Fibroblast of skin of scalp (primary cell): ENCODE results near the gene SMPD3.

Experiments
- DNase-seq: peaks from one replicate; pipeline ENCODE4 v3.0.0-alpha.2; 2013

The SMPD3 gene

DNA sequence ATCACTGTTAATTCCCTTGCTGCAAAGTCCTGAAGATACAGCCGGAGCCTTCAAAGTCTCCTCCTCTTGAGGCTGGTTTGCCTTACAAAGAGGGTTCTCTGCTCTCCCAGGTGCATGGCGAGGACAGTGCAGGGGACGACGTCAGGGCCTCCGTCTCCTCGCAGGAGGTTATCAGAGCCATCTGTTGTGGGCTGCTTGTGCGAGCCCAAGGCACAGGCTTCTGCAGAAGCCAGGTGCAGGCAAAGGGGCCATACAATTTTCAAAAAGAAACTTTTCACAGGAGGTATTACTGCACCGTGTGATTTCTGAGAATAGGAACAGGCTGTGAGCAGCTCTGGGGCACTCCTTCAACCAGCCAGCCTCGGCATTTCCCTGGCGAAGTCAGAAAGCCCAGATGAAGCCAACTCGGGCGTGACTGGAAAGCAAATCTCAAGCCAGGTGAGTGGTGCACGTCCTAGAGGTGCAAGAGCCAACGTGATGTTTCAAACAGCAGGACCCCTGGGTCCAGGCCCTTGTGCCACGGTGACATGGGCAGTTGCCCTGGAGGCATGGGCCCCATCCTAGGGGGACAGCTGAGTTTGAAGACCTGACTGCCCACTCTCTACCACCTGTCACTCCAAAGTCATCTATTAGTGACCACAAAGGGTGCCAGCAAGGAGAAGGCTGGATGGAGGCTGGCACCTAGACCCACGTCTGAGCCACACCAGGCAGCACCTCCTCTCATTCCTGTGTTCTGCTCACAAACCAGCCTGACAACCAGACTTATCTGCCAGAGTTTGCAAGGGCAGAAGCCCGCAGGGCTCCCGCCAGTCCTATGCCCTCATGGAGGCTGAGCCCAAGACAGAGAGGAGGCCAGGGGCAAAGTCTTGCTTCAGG is 68.6 kb downstream of the SMPD3 start:
- no peak for DNase-seq

DNA sequence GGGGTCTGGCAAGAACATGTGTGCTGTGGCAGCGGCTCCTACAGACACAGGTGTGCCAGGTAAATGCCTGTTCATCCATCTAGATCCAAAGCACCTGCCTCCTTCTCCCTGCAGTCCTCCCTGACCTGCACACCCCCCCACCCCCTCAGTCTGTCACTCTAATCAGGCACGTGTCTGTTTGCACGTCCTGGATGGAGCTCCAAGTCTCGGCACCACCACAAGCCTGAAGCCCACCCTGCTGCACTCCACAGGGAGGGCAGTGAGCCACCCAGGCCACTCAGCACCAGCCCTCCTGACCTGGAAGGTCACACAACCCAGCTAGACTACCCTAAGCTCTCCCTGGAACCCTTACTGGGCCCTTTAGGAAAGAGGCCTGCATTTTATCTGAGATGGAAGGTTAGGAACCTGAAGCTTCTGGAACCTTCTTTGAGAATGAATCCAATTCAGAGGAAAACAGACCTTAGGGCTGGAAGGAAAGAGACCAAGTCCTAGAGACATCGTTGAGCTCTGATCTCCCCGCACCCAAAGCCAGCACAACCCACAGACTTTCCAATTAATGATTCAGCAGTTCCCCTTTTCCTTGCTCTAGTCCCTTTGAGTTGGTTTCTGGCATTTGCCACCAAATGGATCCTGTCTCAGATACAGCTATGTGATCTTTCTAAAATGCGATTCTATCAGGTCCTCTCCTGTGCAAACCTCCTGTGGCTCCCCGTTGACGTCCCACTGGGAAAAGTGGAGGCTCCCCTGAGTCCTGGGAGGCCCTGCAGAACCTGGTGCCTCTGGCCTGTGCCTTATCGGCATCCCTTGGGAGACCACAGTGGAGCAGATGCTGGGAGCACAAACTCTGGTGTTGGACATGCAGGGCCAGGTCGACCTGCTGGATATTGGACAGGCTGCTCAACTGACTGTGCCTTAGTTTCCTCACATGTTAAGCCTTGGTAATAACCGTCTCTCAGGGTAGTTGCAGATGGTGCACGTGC is 69.6 kb downstream of the SMPD3 start:
- no peak for DNase-seq

DNA sequence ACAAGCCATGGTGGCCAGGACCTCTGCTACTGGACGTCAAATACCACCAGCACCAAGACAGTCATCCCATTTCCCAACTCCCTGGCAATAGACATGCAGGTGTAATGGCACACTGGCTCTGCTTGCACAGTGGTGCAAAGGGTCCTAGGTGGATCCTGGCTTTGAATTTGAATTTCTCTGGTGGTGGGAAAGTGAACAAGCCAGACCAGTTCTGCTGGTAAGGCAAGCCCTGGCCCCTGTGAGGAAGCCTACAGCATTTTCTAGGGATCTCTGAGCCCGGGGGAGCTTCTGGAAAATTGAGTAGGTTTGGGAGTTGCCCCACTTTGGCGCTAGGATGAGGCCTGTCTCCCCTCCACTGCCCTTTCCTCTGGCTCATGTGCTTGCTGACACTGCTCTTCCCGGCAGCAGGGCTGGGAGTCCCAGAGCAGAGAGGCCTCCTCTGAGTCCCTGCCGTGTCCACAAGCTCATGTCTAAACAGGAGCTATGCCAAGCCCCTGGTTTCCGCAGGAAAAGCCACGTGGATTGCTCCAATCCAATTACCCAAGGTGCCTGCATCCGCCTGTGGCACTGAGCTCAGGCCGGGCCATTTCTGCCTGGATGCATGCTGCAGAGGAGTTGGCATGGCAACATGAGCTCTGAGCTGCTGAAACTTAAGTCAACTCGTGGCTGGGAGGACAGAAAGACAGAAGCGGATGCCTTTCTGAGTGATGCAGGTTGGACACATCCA is 70.5 kb downstream of the SMPD3 start:
- DNase-seq = no peak

DNA sequence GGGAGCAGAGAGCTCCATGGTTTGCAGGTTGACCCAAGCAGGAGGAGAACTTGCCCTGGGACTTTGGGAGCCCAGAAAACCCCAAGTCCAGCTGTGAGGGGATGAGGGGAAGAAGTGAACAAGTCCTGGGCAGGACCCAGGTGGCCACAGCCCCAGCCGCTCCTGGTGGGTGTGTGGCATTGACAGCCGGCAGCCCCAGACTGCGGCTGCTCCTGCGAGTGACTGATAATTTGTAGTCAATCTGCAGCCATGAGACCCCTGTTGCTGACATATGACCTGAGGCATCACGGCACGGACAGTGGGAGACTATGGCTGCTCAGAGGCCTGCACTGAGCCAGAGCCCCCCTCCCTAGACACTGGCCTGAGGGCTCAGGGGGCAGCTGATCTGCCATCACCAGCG is 71.1 kb downstream of the SMPD3 start:
- DNase-seq = no peak

DNA sequence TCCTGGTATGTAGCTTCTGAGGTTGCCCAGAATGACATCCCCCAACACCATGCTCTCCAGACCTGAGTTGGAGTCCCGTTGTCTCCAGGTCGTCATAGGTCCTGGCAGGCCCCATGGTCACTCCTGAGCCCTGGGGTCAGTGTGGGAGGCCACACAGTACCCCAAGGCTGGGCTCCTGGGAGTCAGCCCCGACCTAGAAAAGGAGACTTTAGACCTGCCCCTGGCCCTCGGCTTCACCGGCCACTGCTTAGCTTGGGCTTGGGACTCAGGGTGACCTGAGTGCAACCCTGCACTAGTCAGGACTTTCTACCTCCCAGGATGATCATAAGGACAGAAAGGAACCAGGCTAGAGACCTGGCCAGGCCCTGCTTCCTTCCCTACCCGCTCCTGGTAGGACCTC is 71.7 kb downstream of the SMPD3 start:
- no peak for DNase-seq

DNA sequence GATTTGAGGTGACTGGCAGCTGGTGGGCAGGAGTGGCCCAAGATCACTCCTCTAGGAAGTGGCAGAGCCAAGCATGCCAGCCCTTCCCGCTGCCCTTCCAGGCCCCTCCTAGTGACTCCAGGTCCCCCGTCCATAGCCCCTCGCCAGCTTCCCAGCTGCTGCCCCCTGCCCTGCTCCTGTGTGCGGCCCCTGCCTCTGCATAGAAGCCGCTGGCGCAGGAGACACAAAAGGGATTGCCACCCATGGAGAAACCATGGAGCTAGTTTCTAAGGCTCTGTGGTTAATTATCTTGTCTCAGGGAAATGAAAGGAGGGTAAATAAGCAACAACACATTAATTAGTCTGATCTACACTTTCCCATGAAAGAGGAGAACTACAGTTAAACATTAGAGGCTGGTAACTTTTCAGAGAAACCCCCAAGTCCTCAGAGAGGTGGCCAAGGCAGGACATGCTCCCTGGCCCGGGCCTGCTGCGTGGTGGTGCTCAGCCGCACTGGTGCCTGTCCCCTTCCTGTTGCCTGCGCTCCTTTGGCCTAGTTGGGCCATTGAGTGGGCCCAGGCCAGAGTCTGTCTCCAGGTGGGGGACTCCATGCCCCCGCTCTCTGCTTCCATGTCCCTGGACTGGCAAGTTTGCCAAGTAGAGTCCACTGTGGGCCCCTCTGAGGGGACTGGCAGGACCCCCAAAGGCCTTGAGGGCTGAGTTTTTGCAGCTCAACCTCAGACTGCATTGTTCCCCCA is 72.3 kb downstream of the SMPD3 start:
- no peak for DNase-seq

DNA sequence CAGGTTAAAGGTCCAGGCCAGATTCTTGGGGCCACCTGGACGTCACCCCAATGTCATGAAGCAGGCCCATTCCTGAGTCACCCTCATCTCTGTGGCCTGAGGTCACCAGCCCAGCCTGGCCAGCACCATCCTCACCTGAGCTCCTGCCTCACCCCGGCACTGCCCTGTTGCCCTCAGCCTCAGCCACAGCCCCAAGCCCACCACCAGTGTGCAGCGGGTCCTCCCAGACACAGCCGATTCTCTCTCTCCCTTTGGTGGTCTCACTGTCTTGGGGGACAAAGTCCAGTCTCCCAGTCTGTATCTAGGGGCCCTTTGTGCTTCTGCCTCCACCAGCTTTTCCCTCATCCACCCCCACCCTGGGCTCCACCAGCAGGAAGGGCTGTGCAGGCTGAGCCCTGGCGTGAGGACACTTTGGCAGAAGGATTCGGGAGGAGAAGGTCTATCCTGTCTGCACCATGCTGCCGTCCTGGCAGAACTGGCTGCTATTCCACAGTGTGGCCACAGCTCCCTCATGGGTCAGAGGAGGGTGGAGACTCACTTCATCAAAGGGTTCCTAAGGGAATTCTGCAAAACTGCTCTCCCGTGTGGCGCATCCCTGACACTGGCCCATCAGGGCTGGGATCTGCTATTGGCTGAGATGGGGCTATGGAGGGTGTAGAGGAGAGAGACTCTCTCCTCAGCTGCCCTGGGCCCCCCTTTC is 73.2 kb downstream of the SMPD3 start:
- DNase-seq = no peak

DNA sequence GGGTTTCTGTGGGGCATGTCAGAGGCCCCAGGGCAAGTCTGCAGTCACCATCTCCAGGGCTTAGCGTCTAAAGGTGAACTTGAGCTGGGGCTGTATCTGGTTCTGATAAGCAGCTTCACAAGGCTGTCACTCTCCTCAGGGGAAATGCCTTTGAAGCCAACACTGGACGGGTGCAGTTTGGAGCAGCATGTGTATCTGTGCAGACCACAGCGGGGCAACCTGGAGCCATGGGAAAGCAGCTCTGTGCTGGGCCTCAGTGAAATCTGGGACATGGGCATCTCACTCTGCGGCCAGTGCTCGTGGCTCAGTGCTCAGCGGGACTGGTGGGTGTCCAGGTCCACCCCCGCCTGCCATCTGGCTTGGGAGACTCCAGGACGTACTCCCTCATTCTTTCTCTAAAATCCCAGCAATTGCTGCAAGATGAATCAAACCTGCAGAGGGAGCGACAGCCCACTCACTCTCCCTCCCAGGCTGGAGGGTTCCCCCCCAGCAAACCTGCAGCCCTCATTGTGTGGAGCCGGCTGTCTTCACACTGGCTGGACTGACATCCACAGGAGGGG is 74.0 kb downstream of the SMPD3 start:
- no peak for DNase-seq

DNA sequence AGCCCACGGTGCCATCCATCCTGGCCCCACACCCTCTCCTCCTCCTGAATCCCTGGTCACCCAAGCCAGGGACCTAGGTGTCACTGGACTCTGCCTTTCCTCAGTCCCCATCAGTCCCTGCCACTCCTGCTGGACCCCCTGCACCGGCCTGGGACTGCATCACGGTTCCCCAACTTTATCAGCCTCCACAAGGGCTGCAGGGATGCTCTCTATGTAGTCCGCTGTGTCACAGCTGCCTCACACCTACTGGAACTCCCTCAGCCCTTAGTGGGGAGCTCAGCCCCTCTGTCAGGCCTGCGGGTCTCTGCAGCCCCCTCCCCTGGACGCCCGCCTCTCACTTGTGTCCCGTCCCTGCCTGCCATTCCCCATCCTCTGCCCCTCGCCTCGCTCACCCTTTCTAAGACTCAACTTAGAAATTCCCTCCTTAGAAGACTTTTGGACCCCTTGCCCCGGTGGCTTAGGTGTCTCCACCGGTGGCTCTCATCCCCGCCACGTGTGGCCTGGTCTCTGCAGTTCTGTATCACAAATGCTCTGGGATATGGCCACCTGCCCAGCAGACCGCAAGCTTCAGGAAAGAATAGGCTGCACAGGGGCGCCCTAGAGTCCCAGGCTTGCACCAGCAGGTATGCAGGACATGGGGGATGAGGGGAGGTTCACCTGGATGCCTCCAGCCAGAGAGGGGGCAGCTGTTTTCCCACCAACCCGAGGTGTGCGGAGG is 74.6 kb downstream of the SMPD3 start:
- no peak for DNase-seq

DNA sequence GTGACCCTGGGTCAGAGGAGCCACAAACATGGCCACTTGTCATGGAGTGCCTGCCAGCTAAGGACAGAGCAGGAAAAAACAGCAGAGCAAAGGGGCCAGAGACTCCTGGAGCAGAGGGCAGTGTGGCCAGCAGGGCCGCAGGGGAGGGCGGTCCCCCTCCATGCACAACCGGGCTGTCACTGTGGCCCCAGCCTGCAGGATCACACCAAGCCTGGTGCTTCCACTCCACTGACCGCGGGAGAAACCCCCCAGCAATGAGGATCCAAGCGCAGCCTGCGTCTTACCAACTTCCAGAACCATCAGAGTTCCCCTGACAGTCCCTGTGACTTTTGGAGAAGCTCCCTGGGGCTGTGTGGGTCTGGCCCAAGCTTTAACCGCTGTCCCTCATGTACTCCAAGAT is 75.5 kb downstream of the SMPD3 start:
- no peak for DNase-seq

DNA sequence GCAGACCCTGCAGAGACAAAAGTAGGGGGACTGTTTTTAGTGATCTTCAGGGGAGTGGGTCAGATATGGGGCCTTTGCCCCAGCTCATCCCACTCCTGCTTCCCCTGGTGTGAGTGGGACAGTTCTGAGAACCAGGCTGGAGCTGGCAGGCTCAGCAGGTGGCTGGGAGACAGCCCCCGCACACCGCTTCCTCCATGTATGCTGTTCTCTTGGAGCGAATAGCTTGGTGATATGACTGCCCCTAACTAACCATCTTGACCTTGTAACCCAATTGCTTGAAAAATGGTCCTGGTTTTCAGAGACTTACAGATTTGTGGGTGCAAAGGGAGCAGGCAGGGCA is 76.0 kb downstream of the SMPD3 start:
- no peak for DNase-seq

DNA sequence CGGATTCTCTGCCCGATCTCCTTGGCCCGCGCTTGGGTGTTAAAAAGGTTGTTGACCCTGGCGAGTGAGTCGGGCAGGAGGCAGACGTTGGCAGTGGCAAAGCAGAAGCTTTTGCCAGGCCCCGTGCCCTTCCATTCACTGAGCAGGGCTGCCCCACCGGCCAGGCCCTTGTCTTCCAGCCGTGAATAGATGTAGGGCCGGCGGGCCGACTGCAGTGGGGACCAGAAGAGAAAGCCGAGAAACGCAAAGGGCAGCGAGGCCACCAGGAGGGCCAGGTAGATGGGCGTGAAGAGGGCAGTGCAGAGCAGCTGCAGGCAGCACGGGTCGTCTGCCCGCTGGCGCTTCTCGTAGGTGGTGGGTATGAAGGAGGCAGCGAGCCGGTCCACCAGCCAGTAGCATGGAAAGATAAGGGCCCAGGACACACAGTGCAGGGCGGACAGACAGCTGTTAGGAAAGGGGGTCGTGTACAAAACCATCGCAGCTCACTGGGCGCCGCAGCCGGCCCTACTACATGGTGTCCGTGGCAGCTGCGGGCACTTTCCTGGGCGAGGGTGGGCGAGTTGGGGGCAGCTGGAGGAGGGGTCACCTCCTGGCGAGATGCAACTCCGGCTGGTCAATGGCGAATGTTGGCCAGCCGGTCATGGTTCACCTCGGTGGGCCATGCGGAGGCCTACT is 76.5 kb downstream of the SMPD3 start:
- no peak for DNase-seq

DNA sequence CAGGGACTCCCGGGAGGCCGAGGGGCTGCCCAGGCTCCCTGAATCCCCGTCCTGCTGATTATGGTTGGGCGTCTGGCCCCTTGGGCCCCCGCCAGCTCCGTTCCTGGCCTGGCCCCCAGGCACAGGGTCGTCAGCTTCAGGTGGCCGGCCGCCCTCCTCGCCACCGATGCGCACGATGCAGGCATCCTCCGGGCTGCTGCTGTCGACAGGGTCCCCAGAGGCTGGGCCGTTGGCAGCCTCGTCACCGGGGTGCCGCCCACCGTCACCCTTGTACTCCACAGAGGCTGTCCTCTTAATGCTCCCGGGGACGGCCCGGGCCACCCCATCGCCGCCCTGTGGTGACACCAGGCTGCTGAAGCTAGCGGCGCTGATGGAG is 77.0 kb downstream of the SMPD3 start:
- DNase-seq = no peak

DNA sequence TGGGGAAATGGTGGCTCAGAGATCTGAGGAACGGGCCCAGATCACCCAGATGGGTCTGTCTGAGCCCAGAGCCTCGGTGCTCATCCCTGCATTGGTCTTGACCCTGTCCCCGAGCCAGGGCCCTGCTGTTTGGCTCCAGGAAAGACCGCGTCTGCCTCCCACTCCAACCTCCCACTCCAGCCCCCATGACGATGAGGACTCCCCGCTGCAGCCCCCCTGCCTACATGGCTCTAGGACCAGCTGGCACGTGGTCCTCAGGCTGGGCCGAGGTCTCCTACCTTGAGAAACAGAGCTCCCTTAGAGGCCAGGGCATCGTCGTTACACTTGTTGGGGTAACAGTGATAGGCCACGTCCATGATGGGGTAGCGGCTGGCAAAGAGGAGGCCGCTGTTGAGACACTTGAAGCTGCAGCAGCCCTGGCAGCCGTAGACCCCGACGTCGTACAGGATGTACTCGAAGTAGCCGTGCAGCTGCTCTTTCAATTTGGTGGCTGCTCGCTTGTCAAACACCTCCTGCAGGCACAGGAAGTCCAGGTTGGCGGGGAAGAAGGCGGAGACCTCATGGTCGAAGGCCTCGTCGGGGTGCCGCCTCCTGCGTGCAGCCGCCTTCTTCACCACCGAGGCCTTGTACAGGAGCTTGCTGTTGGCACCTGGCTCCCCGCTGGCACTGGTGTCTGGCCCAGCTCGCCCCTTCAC is 77.6 kb downstream of the SMPD3 start:
- DNase-seq = no peak

DNA sequence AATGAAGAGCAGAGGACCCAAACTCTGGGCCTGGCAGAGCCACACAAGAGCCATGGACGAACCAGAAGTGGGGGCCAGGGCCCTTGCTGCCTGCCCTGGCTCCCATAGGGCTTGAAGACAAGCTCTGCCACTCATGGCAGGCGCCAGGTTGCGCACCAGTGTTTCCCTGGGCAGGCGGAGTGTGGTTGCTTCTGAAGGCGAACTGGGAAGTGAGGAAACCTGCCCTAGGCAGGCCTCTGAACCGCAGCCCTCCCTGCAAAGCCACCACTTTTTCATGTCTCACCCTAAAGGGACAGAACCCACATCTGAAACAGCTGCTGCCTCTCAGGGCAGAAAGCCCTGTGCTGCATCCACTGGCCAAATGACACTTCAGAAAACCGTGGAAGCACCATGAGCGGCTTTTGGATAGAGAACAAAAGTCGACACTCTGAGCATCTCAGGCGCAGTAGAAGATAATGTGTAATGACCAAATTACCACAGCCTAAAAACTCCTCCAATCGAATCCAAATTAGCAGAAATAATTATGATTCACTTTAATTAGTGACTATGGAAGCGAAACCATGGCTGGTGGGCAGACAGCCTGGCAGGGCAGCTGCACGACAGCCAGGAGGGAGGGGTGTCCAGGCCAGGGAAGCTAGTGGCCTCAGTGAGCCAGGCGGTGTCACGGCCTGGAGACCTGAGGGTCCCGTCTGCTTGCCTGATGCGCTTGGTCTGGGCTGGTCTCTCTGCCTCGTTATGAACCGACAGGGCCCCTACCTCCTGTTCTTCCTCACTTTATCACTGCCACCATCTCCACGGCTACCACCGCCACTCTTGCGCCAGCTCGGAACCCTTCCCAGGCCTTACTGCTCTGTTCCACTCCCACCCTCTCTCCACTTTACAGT is 78.4 kb downstream of the SMPD3 start:
- no peak for DNase-seq

DNA sequence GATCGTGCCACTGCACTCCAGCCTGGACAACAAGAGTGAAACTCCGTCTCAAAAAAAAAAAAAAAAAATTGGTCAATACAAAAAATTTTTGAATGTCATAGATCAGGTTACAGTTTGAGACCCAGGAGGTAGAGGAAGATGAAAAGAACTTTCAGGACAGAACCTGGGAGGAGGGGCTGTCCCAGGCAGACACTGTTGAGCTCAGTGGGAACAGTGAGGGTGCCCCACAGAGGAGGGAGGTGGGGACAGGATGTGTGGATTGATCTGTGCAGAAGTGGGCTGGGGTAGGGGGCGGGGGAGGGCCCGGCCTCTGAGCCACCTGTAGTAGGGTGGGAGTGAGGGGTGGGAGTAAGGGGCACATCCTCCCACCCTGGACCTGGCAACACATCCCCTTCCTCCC is 79.1 kb downstream of the SMPD3 start:
- DNase-seq = no peak

DNA sequence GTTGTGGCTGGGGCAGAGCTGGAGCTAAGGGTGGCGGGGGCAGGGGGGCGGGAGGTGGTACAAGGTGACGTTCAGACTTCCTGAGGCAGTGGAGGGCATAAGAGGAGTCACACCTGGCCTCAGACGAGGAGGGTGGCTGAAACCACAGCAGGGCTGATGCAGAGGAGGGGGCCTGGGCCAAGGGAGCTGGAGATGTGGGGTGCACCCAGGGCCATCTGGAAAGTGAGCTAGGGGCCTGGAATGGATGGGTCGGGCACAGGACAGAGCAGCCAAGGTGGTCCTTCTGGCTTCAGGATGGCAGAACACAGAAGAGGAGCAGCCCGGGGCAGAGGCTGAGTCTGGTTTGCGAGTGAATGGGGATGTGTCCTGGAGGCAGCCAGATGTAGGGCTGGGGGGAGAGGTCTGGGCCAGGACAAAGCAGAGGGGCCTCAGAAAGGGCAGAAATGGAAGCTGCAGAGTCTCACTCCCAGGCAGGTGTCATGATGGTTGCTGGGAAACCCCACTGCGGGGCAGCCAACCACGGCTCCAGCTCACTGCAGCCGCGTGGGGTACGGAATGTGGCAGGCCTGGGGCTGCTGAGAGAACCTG is 79.9 kb downstream of the SMPD3 start:
- no peak for DNase-seq

DNA sequence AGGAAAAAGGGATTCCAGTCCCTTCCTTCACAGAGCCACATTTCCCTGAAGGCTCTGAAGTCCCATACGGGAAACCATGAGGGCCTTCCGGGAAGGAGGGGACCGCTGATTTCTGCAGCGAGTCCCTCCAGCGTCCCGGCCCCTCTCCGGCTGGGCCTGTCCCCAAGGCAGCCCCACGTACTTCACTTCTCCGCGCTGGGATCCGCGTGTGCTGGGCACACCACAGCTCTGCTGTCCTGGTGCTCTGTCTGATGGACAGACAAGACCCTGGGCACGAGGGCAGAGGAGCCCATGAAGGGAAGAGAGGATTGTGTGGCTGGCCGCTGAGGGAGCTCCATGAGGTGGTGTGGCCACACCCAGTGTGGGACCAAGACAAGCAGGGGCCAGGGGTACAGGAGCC is 80.4 kb downstream of the SMPD3 start:
- DNase-seq = no peak
